KMS-11 (cell line): Measurements from ENCODE around the gene TMEM132C.

Source experiments
- H2AFZ ChIP-seq: fragments of 200-600 bp; sonication (generic); 2 replicates; pipeline ENCODE4 v1.6.1; 2016; ENCODE audit warnings: antibody characterized with exemption, mixed run types, low read depth
- H3K27ac ChIP-seq: fragments of 200-600 bp; sonication (generic); 2 replicates; pipeline ENCODE4 v1.6.1; 2016; ENCODE audit warnings: mild to moderate bottlenecking, mixed run types
- H3K27me3 ChIP-seq: fragments of 200-600 bp; sonication (generic); 2 replicates; pipeline ENCODE4 v1.6.1; 2017; ENCODE audit warnings: mild to moderate bottlenecking, low read depth, mixed run types, moderate library complexity; ENCODE audit not compliant: insufficient read depth
- H3K36me3 ChIP-seq: fragments of 200-600 bp; sonication (generic); 2 replicates; pipeline ENCODE4 v1.6.1; 2017; ENCODE audit warnings: mild to moderate bottlenecking, mixed run types; ENCODE audit not compliant: insufficient read depth
- H3K4me1 ChIP-seq: fragments of 200-600 bp; sonication (generic); 2 replicates; pipeline ENCODE4 v1.6.1; 2016; ENCODE audit warnings: mild to moderate bottlenecking, low read depth, mixed run types; ENCODE audit not compliant: poor library complexity, severe bottlenecking
- H3K4me2 ChIP-seq: fragments of 200-600 bp; sonication (generic); 2 replicates; pipeline ENCODE4 v1.7.0; 2016; ENCODE audit warnings: mild to moderate bottlenecking, mixed run types
- H3K4me3 ChIP-seq: fragments of 200-600 bp; sonication (generic); IDR thresholded peaks from 2 replicates; pipeline ENCODE4 v1.6.1; 2017; ENCODE audit warnings: low read depth, low read length, mixed read lengths; ENCODE audit not compliant: insufficient read depth
- H3K79me2 ChIP-seq: fragments of 200-600 bp; sonication (generic); 2 replicates; pipeline ENCODE4 v1.6.1; 2016; ENCODE audit warnings: low read depth, mixed run types; ENCODE audit not compliant: insufficient read depth
- H3K9ac ChIP-seq: fragments of 200-600 bp; sonication (generic); 2 replicates; pipeline ENCODE4 v1.6.1; 2016; ENCODE audit warnings: mild to moderate bottlenecking, mixed run types
- H4K20me1 ChIP-seq: fragments of 200-600 bp; sonication (generic); 2 replicates; pipeline ENCODE4 v1.6.1; 2016; ENCODE audit warnings: mild to moderate bottlenecking, mixed run types; ENCODE audit not compliant: insufficient read depth
- TF ChIP-seq, protein P1 (sequence below): fragments of 200-600 bp; sonication (generic); conservative IDR thresholded peaks from 2 replicates; pipeline ENCODE4 v1.6.1; 2017; ENCODE audit warnings: low read depth, mild to moderate bottlenecking, antibody characterized with exemption, low read length, moderate library complexity, mixed read lengths

The TMEM132C gene

DNA sequence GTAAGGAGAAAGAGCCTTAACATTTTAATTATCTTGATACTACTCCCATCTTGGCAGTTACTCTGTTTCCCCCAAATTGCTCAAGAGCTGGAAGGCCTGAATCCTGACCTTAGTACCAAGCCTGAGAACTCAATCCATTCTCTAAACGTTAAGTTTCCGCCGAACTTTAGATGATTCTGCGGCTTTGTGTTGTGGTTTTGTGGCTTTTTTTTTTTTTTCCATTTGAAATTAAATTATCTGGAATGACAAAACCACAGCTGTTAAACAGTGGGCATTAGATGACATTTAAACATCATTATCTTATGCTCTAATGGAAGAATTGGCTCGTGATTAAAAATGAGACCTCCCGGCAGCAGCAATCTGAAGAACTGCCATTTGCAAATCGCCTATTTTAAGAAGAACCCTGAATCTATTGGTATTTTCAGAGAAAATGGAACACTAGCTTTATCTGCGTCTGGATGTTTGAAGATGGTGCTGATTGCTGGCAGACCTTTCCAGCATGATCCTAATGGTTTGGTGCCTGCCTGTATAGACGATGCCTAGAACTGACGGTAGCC lies 38.4 kb downstream of the TMEM132C start:
- no peak overlapping the region for H2AFZ ChIP-seq
- no peaks in the 10 kb centered on the region for H3K79me2 ChIP-seq
- H3K4me2 ChIP-seq: no peak overlapping the region
- no peaks in the 10 kb centered on the region for H3K4me1 ChIP-seq
- TF ChIP-seq, protein P1, sequence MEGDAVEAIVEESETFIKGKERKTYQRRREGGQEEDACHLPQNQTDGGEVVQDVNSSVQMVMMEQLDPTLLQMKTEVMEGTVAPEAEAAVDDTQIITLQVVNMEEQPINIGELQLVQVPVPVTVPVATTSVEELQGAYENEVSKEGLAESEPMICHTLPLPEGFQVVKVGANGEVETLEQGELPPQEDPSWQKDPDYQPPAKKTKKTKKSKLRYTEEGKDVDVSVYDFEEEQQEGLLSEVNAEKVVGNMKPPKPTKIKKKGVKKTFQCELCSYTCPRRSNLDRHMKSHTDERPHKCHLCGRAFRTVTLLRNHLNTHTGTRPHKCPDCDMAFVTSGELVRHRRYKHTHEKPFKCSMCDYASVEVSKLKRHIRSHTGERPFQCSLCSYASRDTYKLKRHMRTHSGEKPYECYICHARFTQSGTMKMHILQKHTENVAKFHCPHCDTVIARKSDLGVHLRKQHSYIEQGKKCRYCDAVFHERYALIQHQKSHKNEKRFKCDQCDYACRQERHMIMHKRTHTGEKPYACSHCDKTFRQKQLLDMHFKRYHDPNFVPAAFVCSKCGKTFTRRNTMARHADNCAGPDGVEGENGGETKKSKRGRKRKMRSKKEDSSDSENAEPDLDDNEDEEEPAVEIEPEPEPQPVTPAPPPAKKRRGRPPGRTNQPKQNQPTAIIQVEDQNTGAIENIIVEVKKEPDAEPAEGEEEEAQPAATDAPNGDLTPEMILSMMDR: no peak
- H3K4me3 ChIP-seq: no peak overlapping the region
- H3K27me3 ChIP-seq: no peaks in the 10 kb centered on the region
- H3K9ac ChIP-seq: no peak overlapping the region
- no peaks in the 10 kb centered on the region for H4K20me1 ChIP-seq
- H3K36me3 ChIP-seq: no peaks in the 10 kb centered on the region
- no peak overlapping the region for H3K27ac ChIP-seq

DNA sequence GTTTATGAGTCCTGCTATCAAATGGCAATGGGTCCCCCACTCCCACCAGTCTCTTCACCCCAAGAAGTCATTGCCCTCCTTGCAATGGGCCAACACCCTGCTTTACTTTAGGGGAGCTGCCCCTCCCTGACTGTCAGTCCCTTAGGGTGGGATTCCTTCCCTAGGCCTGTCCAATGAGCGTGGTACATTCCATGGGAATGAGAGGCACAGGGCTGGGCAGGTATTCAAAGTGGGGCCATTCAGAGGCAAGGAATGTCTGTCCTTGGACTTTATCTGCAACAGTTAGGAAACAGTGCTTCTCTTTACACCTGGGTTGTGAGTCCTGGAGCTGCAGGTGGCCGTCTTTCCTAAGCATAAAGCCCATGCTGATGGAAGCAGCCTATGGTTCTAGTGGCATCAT lies 40.8 kb downstream of the TMEM132C start:
- no peaks in the 10 kb centered on the region for H3K36me3 ChIP-seq

DNA sequence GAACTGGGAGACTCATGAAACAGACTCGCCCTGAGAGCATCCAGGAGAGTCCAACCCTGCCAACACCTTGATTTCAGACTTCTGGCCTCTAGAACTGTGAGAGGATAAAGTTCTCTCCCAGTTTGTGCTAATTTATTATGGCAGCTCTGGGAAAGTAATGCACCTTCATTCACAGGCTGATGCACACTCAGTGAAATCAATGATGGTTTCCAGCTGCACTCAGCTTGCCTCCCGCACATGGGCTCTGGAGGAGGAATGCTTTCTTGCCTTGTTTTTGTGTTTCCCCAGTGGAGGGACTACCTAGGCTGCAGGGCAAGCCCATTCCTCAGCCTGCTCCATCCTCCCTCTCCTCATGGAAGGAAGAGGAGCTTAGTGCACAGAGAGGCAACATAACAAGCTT lies 45.7 kb downstream of the TMEM132C start:
- no peak overlapping the region for H3K27ac ChIP-seq
- H3K79me2 ChIP-seq: no peaks in the 10 kb centered on the region
- H4K20me1 ChIP-seq: no peaks in the 10 kb centered on the region
- H2AFZ ChIP-seq: no peak overlapping the region
- no peaks in the 10 kb centered on the region for H3K4me1 ChIP-seq
- H3K27me3 ChIP-seq: no peaks in the 10 kb centered on the region
- H3K4me2 ChIP-seq: no peak overlapping the region
- TF ChIP-seq, protein P1: no peak
- H3K4me3 ChIP-seq: no peak overlapping the region
- H3K9ac ChIP-seq: no peak overlapping the region
- no peaks in the 10 kb centered on the region for H3K36me3 ChIP-seq

More for the DNA sequence above, 40.8 kb downstream of the TMEM132C start:
- Histone ChIP-seq H3K4me3 (no peak overlapping the region), H3K9ac (no peak overlapping the region), H3K4me2 (no peak overlapping the region), H3K79me2 (no peaks in the 10 kb centered on the region), H4K20me1 (no peaks in the 10 kb centered on the region), H3K27ac (no peak overlapping the region), H3K27me3 (no peaks in the 10 kb centered on the region), H2AFZ (no peak overlapping the region), H3K4me1 (no peaks in the 10 kb centered on the region)
- TF ChIP-seq, protein P1: no peak

DNA sequence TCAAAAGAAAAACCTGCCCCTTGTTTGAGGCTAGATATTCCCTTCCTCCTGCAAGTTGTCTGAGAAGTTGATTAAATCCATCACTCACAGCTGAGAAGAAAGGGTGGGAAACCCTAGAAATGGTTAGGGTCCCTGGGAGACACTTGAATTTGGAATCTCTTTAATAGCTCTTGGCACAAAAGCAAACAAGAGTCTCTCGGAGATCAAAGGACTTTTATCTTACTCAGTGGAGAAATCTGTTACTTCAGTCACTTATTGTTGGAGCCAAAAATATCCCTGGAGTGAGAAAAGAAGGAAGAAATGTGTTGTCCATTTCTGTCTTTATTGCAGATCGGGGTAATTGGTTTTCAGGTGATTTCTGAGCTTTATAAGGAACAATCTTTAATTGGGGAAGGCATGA lies 47.0 kb downstream of the TMEM132C start:
- Histone ChIP-seq H3K4me3 (no peak overlapping the region), H2AFZ (no peak overlapping the region), H3K27ac (no peak overlapping the region), H3K79me2 (no peaks in the 10 kb centered on the region), H3K27me3 (no peaks in the 10 kb centered on the region), H3K4me2 (no peak overlapping the region), H3K36me3 (no peaks in the 10 kb centered on the region), H3K4me1 (no peaks in the 10 kb centered on the region), H4K20me1 (no peaks in the 10 kb centered on the region), H3K9ac (no peak overlapping the region)
- TF ChIP-seq, protein P1: no peak

DNA sequence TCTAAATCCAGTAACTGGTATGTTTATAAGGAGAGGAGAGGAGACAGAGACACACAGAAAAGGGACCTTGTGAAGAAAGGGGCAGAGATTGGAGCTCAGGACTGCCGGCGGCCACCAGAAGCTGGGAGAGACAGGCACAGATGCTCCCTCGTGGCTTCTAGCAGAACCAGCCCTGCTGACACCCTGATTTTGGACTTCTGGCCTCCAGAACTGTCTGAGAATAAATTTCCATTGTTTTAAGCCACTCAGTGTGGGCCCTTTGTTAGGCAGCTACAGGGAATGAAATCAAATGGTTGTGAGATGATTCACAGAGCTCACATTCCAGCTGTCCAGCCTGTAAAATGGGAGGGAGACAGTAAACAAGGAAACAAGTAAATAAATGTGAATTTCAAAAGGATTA lies 47.6 kb downstream of the TMEM132C start:
- no peaks in the 10 kb centered on the region for H3K36me3 ChIP-seq
- H3K27ac ChIP-seq: no peak overlapping the region
- TF ChIP-seq, protein P1: no peak
- no peaks in the 10 kb centered on the region for H4K20me1 ChIP-seq
- H3K4me2 ChIP-seq: no peak overlapping the region
- H3K9ac ChIP-seq: no peak overlapping the region
- no peaks in the 10 kb centered on the region for H3K27me3 ChIP-seq
- H3K4me3 ChIP-seq: no peak overlapping the region
- no peaks in the 10 kb centered on the region for H3K4me1 ChIP-seq
- no peak overlapping the region for H2AFZ ChIP-seq
- no peaks in the 10 kb centered on the region for H3K79me2 ChIP-seq
